Endothelial cell of umbilical vein (primary cell): Measurements from ENCODE around the gene IPPK. TPM values are rescaled to one million over a fixed set of nuclear protein-coding genes. Genes with fewer than 3 reads are reported as not detected.

ENCODE experiments used
- BruUV-seq: library from RNA; stranded (reverse); fragments of 400-500 nt; replicated peaks from 2 replicates; lab custom pipeline; 2021; lab: Mats Ljungman, UMichigan
- CTCF ChIA-PET: fragments of 300-600, 350-600 bp; sonication (Branson Sonifier 250); formaldehyde crosslinking; loops from one replicate; lab custom pipeline; 2021; ENCODE audit warnings: antibody characterized with exemption, inconsistent platforms; lab: Charles Lee
- POLR2A ChIA-PET: fragments of 300-600, 350-600 bp; sonication (Branson Sonifier 250); formaldehyde crosslinking; loops from one replicate; lab custom pipeline; 2021; ENCODE audit warnings: antibody characterized with exemption, inconsistent platforms; lab: Charles Lee
- DNase-seq: peaks from one replicate; pipeline ENCODE4 v3.0.0-alpha.2; 2011; ENCODE audit warnings: low read depth, low spot score
- FAIRE-seq: peaks from 2 replicates; lab custom pipeline; 2011; peaks lifted over from hg19 to GRCh38; lab: Jason Lieb, UNC
- H2AFZ ChIP-seq: 2 replicates; pipeline ENCODE4 v1.6.0; 2012; ENCODE audit warnings: low read depth, low read length, control low read depth, inconsistent platforms
- H3K27ac ChIP-seq: 2 replicates; pipeline ENCODE4 v1.5.1; 2011; ENCODE audit warnings: low read depth, mild to moderate bottlenecking, control low read depth, low read length, moderate library complexity; ENCODE audit not compliant: insufficient read depth
- H3K27me3 ChIP-seq, 2 experiments: 2 replicates each; pipeline versions ENCODE4 v1.6.0 to v1.6.1; 2011; ENCODE audit warnings: low read length in 2 of 2, mixed read lengths in 1 of 2; ENCODE audit not compliant: control insufficient read depth in 2 of 2, insufficient read depth in 2 of 2
- H3K36me3 ChIP-seq, 2 experiments: 2 replicates in 1 of 2; 3 replicates in 1 of 2; pipeline ENCODE4 v1.5.1; 2011; ENCODE audit warnings: low read length in 2 of 2, mild to moderate bottlenecking in 1 of 2, moderate library complexity in 1 of 2; ENCODE audit not compliant: control insufficient read depth in 2 of 2, insufficient read depth in 2 of 2; ENCODE audit errors: extremely low read depth in 1 of 2
- H3K4me1 ChIP-seq: 3 replicates; pipeline ENCODE4 v1.5.1; 2011; ENCODE audit warnings: mild to moderate bottlenecking, low read length; ENCODE audit not compliant: control insufficient read depth, insufficient read depth; ENCODE audit errors: extremely low read depth
- H3K4me2 ChIP-seq: 2 replicates; pipeline ENCODE4 v1.6.1; 2011; ENCODE audit warnings: low read length, control low read depth, mixed read lengths; ENCODE audit not compliant: insufficient read depth
- H3K4me3 ChIP-seq, 3 experiments: fragments of 200-600 bp in 1 of 3; sonication (generic), shearing (Covaris generic) in 1 of 3; replicated peaks in 1 of 3; 2 replicates each; pipeline ENCODE4 v1.5.1; 2011 to 2016; ENCODE audit warnings: control low read depth in 3 of 3, low read length in 3 of 3, mild to moderate bottlenecking in 2 of 3, inconsistent platforms in 1 of 3, low read depth in 1 of 3, moderate library complexity in 1 of 3; ENCODE audit not compliant: insufficient read depth in 1 of 3
- H3K79me2 ChIP-seq: 2 replicates; pipeline ENCODE4 v1.6.0; 2012; ENCODE audit warnings: low read length, inconsistent platforms; ENCODE audit not compliant: control insufficient read depth, insufficient read depth
- H3K9ac ChIP-seq: replicated peaks from 2 replicates; pipeline ENCODE3; 2011; ENCODE audit warnings: low read length, control low read depth; ENCODE audit not compliant: insufficient read depth; ENCODE audit errors: extremely low read depth
- H3K9me1 ChIP-seq: replicated peaks from 3 replicates; pipeline ENCODE4 v1.6.0; 2011; ENCODE audit warnings: mild to moderate bottlenecking, low read length; ENCODE audit not compliant: control insufficient read depth, insufficient read depth; ENCODE audit errors: extremely low read depth
- H3K9me3 ChIP-seq: replicated peaks from 2 replicates; pipeline ENCODE4 v1.5.1; 2012; ENCODE audit warnings: low read length, inconsistent platforms; ENCODE audit not compliant: control insufficient read depth, insufficient read depth
- H4K20me1 ChIP-seq: replicated peaks from 2 replicates; pipeline ENCODE3; 2011; ENCODE audit warnings: mild to moderate bottlenecking, low read length; ENCODE audit not compliant: control insufficient read depth, insufficient read depth; ENCODE audit errors: extremely low read depth
- EZH2 ChIP-seq: IDR thresholded peaks from 2 replicates; pipeline ENCODE4 v1.6.1; 2012; ENCODE audit warnings: borderline replicate concordance, low read depth, mild to moderate bottlenecking, moderate library complexity, low read length, inconsistent platforms; ENCODE audit not compliant: severe bottlenecking
- FOS ChIP-seq: IDR thresholded peaks from 2 replicates; pipeline ENCODE4 v1.6.1; 2011; ENCODE audit warnings: mild to moderate bottlenecking, low read length, moderate library complexity, borderline replicate concordance; ENCODE audit not compliant: insufficient read depth
- GATA2 ChIP-seq: IDR thresholded peaks from 2 replicates; pipeline ENCODE4 v1.7.0; 2011; ENCODE audit warnings: low read depth, mild to moderate bottlenecking, moderate library complexity, mixed read lengths, low read length; ENCODE audit not compliant: insufficient read length, insufficient read depth
- JUN ChIP-seq: IDR thresholded peaks from 2 replicates; pipeline ENCODE4 v1.6.1; 2011; ENCODE audit warnings: borderline replicate concordance, low read depth; ENCODE audit not compliant: insufficient read length, insufficient read depth
- MYC ChIP-seq: IDR thresholded peaks from one replicate; pipeline ENCODE4 v1.6.1; 2011; ENCODE audit warnings: mild to moderate bottlenecking, low read depth, low read length
- POLR2A ChIP-seq: IDR thresholded peaks from 2 replicates; pipeline ENCODE4 v1.6.1; 2012; ENCODE audit warnings: low read depth, mild to moderate bottlenecking, control low read depth, low read length
- POLR2AphosphoS5 ChIP-seq: IDR thresholded peaks from 2 replicates; pipeline ENCODE4 v1.6.1; 2012; ENCODE audit warnings: low read depth, mild to moderate bottlenecking, control low read depth, low read length, moderate library complexity; ENCODE audit not compliant: insufficient read depth
- dilution Hi-C: fragments of 300-500 bp; cut with MboI; formaldehyde crosslinking; loops from one replicate; pipeline ENCODE4 v1.15.0; 2019; ENCODE audit warnings: low sequenced_read_pairs; ENCODE audit not compliant: extremely low pct_ligation_motif_present
- intact Hi-C: fragments of 100-400 bp; cut with micrococcal nuclease; formaldehyde crosslinking; loops from one replicate; pipeline ENCODE4 v1.10.0; 2022
- polyA plus RNA-seq, 4 experiments: library from polyadenylated mRNA; depleted of rRNA in 3 of 4; stranded (reverse) in 3 of 4; unstranded in 1 of 4; fragments of >200 nt; gene quantifications; 2 replicates each; pipeline versions ENCODE4 v1.2.1 to v1.2.3, GENCODE V29; 2011 to 2012; ENCODE audit warnings: missing spikeins in 1 of 4
- total RNA-seq: library from RNA; stranded (reverse); gene quantifications from 2 replicates; pipeline ENCODE4 v1.2.3, GENCODE V29; 2021
- TF ChIP-seq, protein P1 (sequence below), 2 donors: IDR thresholded peaks; 1 replicate in 1 of 2; 2 replicates in 1 of 2; pipeline ENCODE4 v1.5.1; 2011; ENCODE audit warnings: low read length in 2 of 2, mild to moderate bottlenecking in 2 of 2, moderate library complexity in 2 of 2, control low read depth in 1 of 2, inconsistent platforms in 1 of 2, low read depth in 1 of 2; ENCODE audit not compliant: insufficient read depth in 1 of 2; ENCODE audit errors: extremely low read depth in 1 of 2
- TF ChIP-seq, protein P2 (sequence below): IDR thresholded peaks from 2 replicates; pipeline ENCODE4 v1.6.1; 2011; ENCODE audit not compliant: insufficient read depth, insufficient read length

Gene IPPK
- total and polyA plus RNA-seq, 2 donors (not counting 3 experiments of a cell fraction or from before 2014, with no cell fraction given): 14.0 to 28.0 TPM

DNA sequence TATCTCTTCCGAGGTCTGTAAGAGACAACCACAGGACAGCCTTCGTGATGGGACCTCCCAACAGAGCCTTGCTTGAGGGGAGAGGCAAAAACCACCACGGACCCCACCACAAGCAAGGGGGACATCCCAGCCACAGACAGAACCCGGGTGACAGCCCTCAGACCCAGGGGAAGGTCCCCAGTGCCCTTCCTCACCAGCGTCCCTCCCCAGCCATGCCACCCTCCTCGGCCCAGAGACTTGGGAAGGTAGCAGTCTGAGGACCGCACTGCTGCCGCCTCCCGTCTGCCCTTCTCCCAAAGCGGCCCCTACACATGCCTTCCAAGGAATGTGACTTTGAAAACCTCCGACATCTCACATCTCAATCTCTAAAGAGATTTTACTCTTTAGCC, 13.4 kb downstream of the IPPK start:
- no peak for DNase-seq
- Histone ChIP-seq H3K36me3 (peaks cover 11 to 16% of the 10 kb centered on the region in 2 experiments), H3K27ac (no peak overlapping the region), H4K20me1 (no peaks in the 10 kb centered on the region), H3K4me3 (no peak overlapping the region), H2AFZ (no peak overlapping the region), H3K9ac (no peak overlapping the region), H3K9me1 (no peaks in the 10 kb centered on the region), H3K27me3 (no peaks in the 10 kb centered on the region), H3K4me1 (peaks cover 8% of the 10 kb centered on the region), H3K79me2 (peaks cover 64% of the 10 kb centered on the region), H3K9me3 (no peaks in the 10 kb centered on the region), H3K4me2 (no peak overlapping the region)
- BruUV-seq: no TSS peak
- ChIA-PET POLR2A (no interaction called here), CTCF (no interaction called here)
- intact Hi-C loops: no loop called here
- TF ChIP-seq, protein P1, sequence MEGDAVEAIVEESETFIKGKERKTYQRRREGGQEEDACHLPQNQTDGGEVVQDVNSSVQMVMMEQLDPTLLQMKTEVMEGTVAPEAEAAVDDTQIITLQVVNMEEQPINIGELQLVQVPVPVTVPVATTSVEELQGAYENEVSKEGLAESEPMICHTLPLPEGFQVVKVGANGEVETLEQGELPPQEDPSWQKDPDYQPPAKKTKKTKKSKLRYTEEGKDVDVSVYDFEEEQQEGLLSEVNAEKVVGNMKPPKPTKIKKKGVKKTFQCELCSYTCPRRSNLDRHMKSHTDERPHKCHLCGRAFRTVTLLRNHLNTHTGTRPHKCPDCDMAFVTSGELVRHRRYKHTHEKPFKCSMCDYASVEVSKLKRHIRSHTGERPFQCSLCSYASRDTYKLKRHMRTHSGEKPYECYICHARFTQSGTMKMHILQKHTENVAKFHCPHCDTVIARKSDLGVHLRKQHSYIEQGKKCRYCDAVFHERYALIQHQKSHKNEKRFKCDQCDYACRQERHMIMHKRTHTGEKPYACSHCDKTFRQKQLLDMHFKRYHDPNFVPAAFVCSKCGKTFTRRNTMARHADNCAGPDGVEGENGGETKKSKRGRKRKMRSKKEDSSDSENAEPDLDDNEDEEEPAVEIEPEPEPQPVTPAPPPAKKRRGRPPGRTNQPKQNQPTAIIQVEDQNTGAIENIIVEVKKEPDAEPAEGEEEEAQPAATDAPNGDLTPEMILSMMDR (IDR thresholded peaks at IDR 0.05; ENCODE audit: extremely low read depth in 1 of 2, insufficient read depth in 1 of 2, low read depth in 1 of 2, low read length in 2 of 2): no peak
- TF ChIP-seq FOS: no peak
- TF ChIP-seq JUN: no peak
- TF ChIP-seq, protein P2, sequence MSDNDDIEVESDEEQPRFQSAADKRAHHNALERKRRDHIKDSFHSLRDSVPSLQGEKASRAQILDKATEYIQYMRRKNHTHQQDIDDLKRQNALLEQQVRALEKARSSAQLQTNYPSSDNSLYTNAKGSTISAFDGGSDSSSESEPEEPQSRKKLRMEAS: no peak
- TF ChIP-seq POLR2AphosphoS5: no peak
- no peak for TF ChIP-seq MYC
- no peak for TF ChIP-seq GATA2
- no peak for TF ChIP-seq EZH2
- no peak for TF ChIP-seq POLR2A
- no peak for FAIRE-seq
- dilution Hi-C loops: no loop called here
